ENCODE measurements around the gene ZBED5. TPM values are rescaled to one million over a fixed set of nuclear protein-coding genes. Genes with fewer than 3 reads are reported as not detected.
"Not testable (repeated sequence)": the region's sequence is repeated elsewhere in the genome, so short reads cannot be mapped to it uniquely, and the experiment has no call there.

The ZBED5 gene
- total and polyA plus RNA-seq, 2 donors: 55.1 to 131 TPM

DNA sequence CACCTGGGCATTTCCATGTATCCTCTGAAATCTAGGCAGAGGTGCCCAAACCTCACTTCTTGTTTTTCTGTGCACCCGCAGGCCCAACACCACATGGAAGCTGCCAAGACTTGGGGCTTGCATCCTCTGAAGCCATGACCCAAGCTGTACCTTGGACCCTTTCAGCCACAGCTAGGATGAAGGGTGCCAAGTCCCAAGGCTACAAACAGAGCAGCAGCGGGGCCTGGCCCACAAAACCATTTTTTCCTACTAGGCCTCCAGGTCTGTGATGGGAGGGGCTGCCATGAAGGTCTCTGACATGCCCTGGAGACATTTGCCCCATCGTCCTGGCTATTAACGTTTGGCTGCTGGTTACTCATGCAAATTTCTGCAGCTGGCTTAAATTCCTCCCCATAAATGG lies 28.7 kb downstream of the ZBED5 start:
- DNase-seq (ENCODE audit: low read depth in 6 of 9, low spot score in 9 of 9): no peak
- Histone ChIP-seq H3K4me3 (ENCODE audit: low read length in 2 of 2) (no peak overlapping the region), H3K9me3 (ENCODE audit: control insufficient read depth in 2 of 2, insufficient read depth in 1 of 2, low read length in 1 of 2) (peaks cover 0 to 2% of the 10 kb centered on the region in 2 donors), H3K4me1 (ENCODE audit: control insufficient read depth in 2 of 2, insufficient read depth in 2 of 2, low read length in 2 of 2) (no peaks in the 10 kb centered on the region), H3K27me3 (ENCODE audit: control insufficient read depth in 2 of 2, insufficient read depth in 1 of 2, low read length in 1 of 2) (no peaks in the 10 kb centered on the region), H3K27ac (ENCODE audit: low read depth in 1 of 2, low read length in 1 of 2) (no peak overlapping the region), H3K36me3 (ENCODE audit: control insufficient read depth in 2 of 2, insufficient read depth in 2 of 2, low read length in 1 of 2) (no peaks in the 10 kb centered on the region)
- WGBS: 97% methylated on average over 4 of the region's 4 CpGs

GRCh38 chr11:10828402-10828801 lies 29.5 kb downstream of the ZBED5 start:
- no peaks in the 10 kb centered on the region for H3K36me3 ChIP-seq (ENCODE audit: control insufficient read depth in 2 of 2, insufficient read depth in 2 of 2, low read length in 1 of 2)
- no peak overlapping the region for H3K4me3 ChIP-seq (ENCODE audit: low read length in 2 of 2)
- H3K27ac ChIP-seq (ENCODE audit: low read depth in 1 of 2, low read length in 1 of 2): no peak overlapping the region
- peaks cover 0 to 3% of the 10 kb centered on the region in 2 donors for H3K4me1 ChIP-seq (ENCODE audit: control insufficient read depth in 2 of 2, insufficient read depth in 2 of 2, low read length in 2 of 2)
- H3K27me3 ChIP-seq (ENCODE audit: control insufficient read depth in 2 of 2, insufficient read depth in 1 of 2, low read length in 1 of 2): no peaks in the 10 kb centered on the region
- DNase-seq (ENCODE audit: low read depth in 6 of 9, low spot score in 9 of 9): no peak
- WGBS: 97% methylated on average over 2 of the region's 2 CpGs
- H3K9me3 ChIP-seq (ENCODE audit: control insufficient read depth in 2 of 2, insufficient read depth in 1 of 2, low read length in 1 of 2): peaks cover 0 to 2% of the 10 kb centered on the region in 2 donors

- Histone ChIP-seq H3K9me3 (ENCODE audit: control insufficient read depth in 2 of 2, insufficient read depth in 1 of 2, low read length in 1 of 2) (peaks cover 0 to 2% of the 10 kb centered on the region in 2 donors), H3K4me1 (ENCODE audit: control insufficient read depth in 2 of 2, insufficient read depth in 2 of 2, low read length in 2 of 2) (peaks cover 0 to 3% of the 10 kb centered on the region in 2 donors), H3K27me3 (ENCODE audit: control insufficient read depth in 2 of 2, insufficient read depth in 1 of 2, low read length in 1 of 2) (no peaks in the 10 kb centered on the region), H3K36me3 (ENCODE audit: control insufficient read depth in 2 of 2, insufficient read depth in 2 of 2, low read length in 1 of 2) (no peaks in the 10 kb centered on the region), H3K27ac (ENCODE audit: low read depth in 1 of 2, low read length in 1 of 2) (no peak overlapping the region), H3K4me3 (ENCODE audit: low read length in 2 of 2) (no peak overlapping the region)
- WGBS: 39% methylated on average over 3 of the region's 3 CpGs
- DNase-seq (ENCODE audit: low read depth in 6 of 9, low spot score in 9 of 9): no peak
Measured at GRCh38 chr11:10824888-10825287, 33.0 kb downstream of the ZBED5 start.

DNA sequence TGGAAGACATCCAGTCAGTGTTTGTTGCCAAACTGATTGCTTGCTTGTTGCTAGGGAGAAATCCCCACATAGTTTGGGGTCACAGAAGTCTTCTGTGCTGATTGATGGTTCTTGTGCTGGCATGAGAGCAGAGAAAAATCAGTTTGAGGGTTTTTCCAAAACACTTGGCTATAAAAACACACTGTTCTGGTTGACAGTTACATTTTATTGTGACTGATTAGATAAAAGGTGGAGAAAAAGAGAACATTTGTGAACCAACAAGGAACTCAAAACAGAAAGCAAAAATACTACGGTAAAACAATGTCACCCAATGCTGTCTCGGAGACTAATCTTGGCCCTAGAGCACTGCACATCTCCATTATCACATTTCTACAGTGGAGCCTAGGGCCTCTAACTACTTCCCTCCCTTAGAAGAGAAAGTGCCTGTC lies 34.7 kb downstream of the ZBED5 start:
- Histone ChIP-seq H3K36me3 (ENCODE audit: control insufficient read depth in 2 of 2, insufficient read depth in 2 of 2, low read length in 1 of 2) (no peaks in the 10 kb centered on the region), H3K4me3 (ENCODE audit: low read length in 2 of 2) (no peak overlapping the region), H3K9me3 (ENCODE audit: control insufficient read depth in 2 of 2, insufficient read depth in 1 of 2, low read length in 1 of 2) (no peaks in the 10 kb centered on the region), H3K4me1 (ENCODE audit: control insufficient read depth in 2 of 2, insufficient read depth in 2 of 2, low read length in 2 of 2) (peaks cover 0 to 3% of the 10 kb centered on the region in 2 donors), H3K27me3 (ENCODE audit: control insufficient read depth in 2 of 2, insufficient read depth in 1 of 2, low read length in 1 of 2) (no peaks in the 10 kb centered on the region), H3K27ac (ENCODE audit: low read depth in 1 of 2, low read length in 1 of 2) (peak overlapping the region; percentile 52 to 68)
- peak in 1 of 9 donors; percentile 25 for DNase-seq (ENCODE audit: low read depth in 6 of 9, low spot score in 9 of 9)
- WGBS: 33% methylated on average over 2 of the region's 2 CpGs

DNA sequence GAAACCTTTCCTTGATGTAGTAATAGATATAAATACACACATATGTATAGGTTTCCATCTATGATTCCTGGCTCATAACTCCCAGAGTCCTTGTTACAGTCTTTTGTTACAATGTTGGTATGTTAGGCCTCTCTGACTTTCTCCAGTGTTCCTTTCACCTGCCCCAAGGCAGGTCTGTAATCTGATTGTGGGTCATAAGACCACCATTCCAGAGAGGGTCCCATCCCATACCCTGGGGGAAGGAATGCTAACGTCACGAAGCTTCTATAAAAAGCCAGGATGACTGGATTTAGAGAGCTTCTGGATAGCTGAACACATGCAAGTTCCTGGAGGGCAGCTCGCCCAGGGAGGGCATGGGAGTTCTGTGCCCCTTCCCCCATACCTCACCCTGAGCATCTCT lies 35.4 kb downstream of the ZBED5 start:
- H3K27ac ChIP-seq (ENCODE audit: low read depth in 1 of 2, low read length in 1 of 2); H3K27me3 ChIP-seq (ENCODE audit: control insufficient read depth in 2 of 2, insufficient read depth in 1 of 2, low read length in 1 of 2); DNase-seq (ENCODE audit: low read depth in 6 of 9, low spot score in 9 of 9); H3K36me3 ChIP-seq (ENCODE audit: control insufficient read depth in 2 of 2, insufficient read depth in 2 of 2, low read length in 1 of 2); H3K4me3 ChIP-seq (ENCODE audit: low read length in 2 of 2); H3K4me1 ChIP-seq (ENCODE audit: control insufficient read depth in 2 of 2, insufficient read depth in 2 of 2, low read length in 2 of 2); H3K9me3 ChIP-seq (ENCODE audit: control insufficient read depth in 2 of 2, insufficient read depth in 1 of 2, low read length in 1 of 2): not testable (repeated sequence)
- 98% methylated on average over 3 of the region's 3 CpGs for WGBS

- no peaks in the 10 kb centered on the region for H3K9me3 ChIP-seq (ENCODE audit: control insufficient read depth in 2 of 2, insufficient read depth in 1 of 2, low read length in 1 of 2)
- 100% methylated on average over 1 of the region's 1 CpG for WGBS
- no peak for DNase-seq (ENCODE audit: low read depth in 6 of 9, low spot score in 9 of 9)
- no peaks in the 10 kb centered on the region for H3K27me3 ChIP-seq (ENCODE audit: control insufficient read depth in 2 of 2, insufficient read depth in 1 of 2, low read length in 1 of 2)
- H3K4me3 ChIP-seq (ENCODE audit: low read length in 2 of 2): no peak overlapping the region
- no peaks in the 10 kb centered on the region for H3K36me3 ChIP-seq (ENCODE audit: control insufficient read depth in 2 of 2, insufficient read depth in 2 of 2, low read length in 1 of 2)
- no peaks in the 10 kb centered on the region for H3K4me1 ChIP-seq (ENCODE audit: control insufficient read depth in 2 of 2, insufficient read depth in 2 of 2, low read length in 2 of 2)
- no peak overlapping the region for H3K27ac ChIP-seq (ENCODE audit: low read depth in 1 of 2, low read length in 1 of 2)
Measured at GRCh38 chr11:10818594-10818993, 39.3 kb downstream of the ZBED5 start.

DNA sequence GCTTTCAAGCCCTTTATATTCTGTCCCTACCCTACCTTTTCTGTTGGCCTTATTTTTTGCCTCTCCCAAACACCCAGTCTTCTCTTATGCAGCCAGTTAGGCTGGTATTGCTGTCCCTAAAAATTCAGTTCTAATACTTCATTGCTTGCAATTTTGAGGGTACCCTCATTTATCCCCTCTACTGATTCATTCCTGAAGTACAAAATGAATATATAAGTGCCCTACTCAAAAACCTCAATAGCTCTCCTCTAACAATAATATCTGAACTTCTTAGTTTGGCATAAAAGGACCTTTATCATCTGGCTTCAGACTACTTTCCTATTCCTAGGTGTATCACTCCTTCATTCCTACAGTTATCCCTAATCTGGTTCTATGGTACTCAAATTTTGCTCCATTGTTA lies 43.9 kb downstream of the ZBED5 start:
- H3K4me1 ChIP-seq (ENCODE audit: control insufficient read depth in 2 of 2, insufficient read depth in 2 of 2, low read length in 2 of 2): no peaks in the 10 kb centered on the region
- peaks cover 0 to 2% of the 10 kb centered on the region in 2 donors for H3K27me3 ChIP-seq (ENCODE audit: control insufficient read depth in 2 of 2, insufficient read depth in 1 of 2, low read length in 1 of 2)
- no peaks in the 10 kb centered on the region for H3K36me3 ChIP-seq (ENCODE audit: control insufficient read depth in 2 of 2, insufficient read depth in 2 of 2, low read length in 1 of 2)
- DNase-seq (ENCODE audit: low read depth in 6 of 9, low spot score in 9 of 9): no peak
- no peak overlapping the region for H3K4me3 ChIP-seq (ENCODE audit: low read length in 2 of 2)
- no peaks in the 10 kb centered on the region for H3K9me3 ChIP-seq (ENCODE audit: control insufficient read depth in 2 of 2, insufficient read depth in 1 of 2, low read length in 1 of 2)
- no peak overlapping the region for H3K27ac ChIP-seq (ENCODE audit: low read depth in 1 of 2, low read length in 1 of 2)

DNA sequence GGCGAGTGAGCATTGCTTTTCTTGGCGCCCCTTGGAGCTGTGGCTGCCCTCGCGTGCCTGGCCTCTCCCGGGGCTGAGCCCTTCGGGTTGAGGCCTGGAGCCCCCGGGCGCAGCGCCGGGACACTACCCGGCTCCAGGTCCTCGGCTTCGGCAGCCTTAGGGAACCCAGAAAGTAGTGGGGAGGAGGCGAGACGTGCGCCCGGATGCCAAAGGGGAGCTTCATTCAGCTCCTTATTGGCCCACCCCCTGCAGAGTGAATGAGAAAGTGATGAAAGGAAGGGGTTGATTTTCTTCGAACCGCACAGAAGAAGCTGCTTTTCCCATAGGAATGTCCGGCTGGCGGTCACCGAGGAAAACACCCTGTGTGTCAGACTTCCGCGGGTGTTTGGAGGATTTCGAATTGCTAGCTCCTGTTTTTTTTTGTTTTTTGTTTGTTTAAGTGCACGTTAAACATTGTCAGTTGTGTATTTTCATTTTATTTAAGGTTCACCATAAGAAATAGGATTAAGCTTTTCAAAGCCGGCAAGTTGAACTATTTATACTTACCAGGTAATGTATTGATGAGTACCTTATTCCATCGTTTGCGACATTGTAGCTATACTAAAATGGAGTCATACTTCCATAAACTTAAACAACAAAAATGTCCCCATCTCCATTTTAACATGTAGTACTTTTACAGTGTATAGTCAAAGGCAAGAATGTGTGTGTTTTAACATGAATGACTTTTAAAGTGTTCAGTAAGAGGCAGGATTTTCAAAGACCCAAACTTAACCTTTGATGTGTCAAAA lies 48.3 kb downstream of the ZBED5 start:
- 4% methylated on average over 29 of the region's 29 CpGs for WGBS
- H3K4me1 ChIP-seq (ENCODE audit: control insufficient read depth in 2 of 2, insufficient read depth in 2 of 2, low read length in 2 of 2): peaks cover 15 to 17% of the 10 kb centered on the region in 2 donors
- H3K4me3 ChIP-seq (ENCODE audit: low read length in 2 of 2): peak overlapping the region; percentile 83 to 90
- H3K36me3 ChIP-seq (ENCODE audit: control insufficient read depth in 2 of 2, insufficient read depth in 2 of 2, low read length in 1 of 2): peaks cover 19 to 27% of the 10 kb centered on the region in 2 donors
- no peaks in the 10 kb centered on the region for H3K9me3 ChIP-seq (ENCODE audit: control insufficient read depth in 2 of 2, insufficient read depth in 1 of 2, low read length in 1 of 2)
- H3K27me3 ChIP-seq (ENCODE audit: control insufficient read depth in 2 of 2, insufficient read depth in 1 of 2, low read length in 1 of 2): peaks cover 0 to 2% of the 10 kb centered on the region in 2 donors
- H3K27ac ChIP-seq (ENCODE audit: low read depth in 1 of 2, low read length in 1 of 2): peak overlapping the region; percentile 98 to 100
- peak in 6 of 9 donors; percentile 37 to 80 (median 50) for DNase-seq (ENCODE audit: low read depth in 6 of 9, low spot score in 9 of 9)

GRCh38 chr11:10808553-10809372 lies 49.1 kb downstream of the ZBED5 start, which contains the start of gene EIF4G2:
TSS of gene EIF4G2 (minus strand) at chr11:10808926.
- H3K27me3 ChIP-seq (ENCODE audit: control insufficient read depth in 2 of 2, insufficient read depth in 1 of 2, low read length in 1 of 2): peaks cover 0 to 2% of the 10 kb centered on the region in 2 donors
- H3K27ac ChIP-seq (ENCODE audit: low read depth in 1 of 2, low read length in 1 of 2): peak within 1 kb of the TSS; percentile 98 to 100
- H3K4me1 ChIP-seq (ENCODE audit: control insufficient read depth in 2 of 2, insufficient read depth in 2 of 2, low read length in 2 of 2): peaks cover 15 to 17% of the 10 kb centered on the region in 2 donors
- H3K9me3 ChIP-seq (ENCODE audit: control insufficient read depth in 2 of 2, insufficient read depth in 1 of 2, low read length in 1 of 2): no peaks in the 10 kb centered on the region
- peak; percentile 96 to 99 (median 99) for DNase-seq (ENCODE audit: low read depth in 6 of 9, low spot score in 9 of 9)
- under 1% methylated on average over 65 of the region's 65 CpGs for WGBS
- peak within 1 kb of the TSS; percentile 83 to 90 for H3K4me3 ChIP-seq (ENCODE audit: low read length in 2 of 2)
- H3K36me3 ChIP-seq (ENCODE audit: control insufficient read depth in 2 of 2, insufficient read depth in 2 of 2, low read length in 1 of 2): peaks cover 26 to 35% of the 10 kb centered on the region in 2 donors

Measured in thymus (tissue), 11 donors.